Calu3 (cell line): ENCODE data around the gene SMTN. TPM values are rescaled to one million over a fixed set of nuclear protein-coding genes. Genes with fewer than 3 reads are reported as not detected.

Experiments
- BruUV-seq: library from RNA; stranded (reverse); fragments of 400-500 nt; replicated peaks from 2 replicates; lab custom pipeline; 2021; lab: Mats Ljungman, UMichigan
- CTCF ChIA-PET: fragments of 300-600 bp; sonication (Branson Sonifier 250); formaldehyde crosslinking; loops from one replicate; lab custom pipeline; 2022; ENCODE audit warnings: antibody characterized with exemption; lab: Charles Lee
- DNase-seq: peaks from one replicate; pipeline ENCODE4 v3.0.0; 2022
- H3K27ac Mint-ChIP-seq: one replicate; pipeline ENCODE4 v1.8.0; 2022; ENCODE audit warnings: mixed read lengths; ENCODE audit not compliant: unreplicated experiment
- H3K27me3 Mint-ChIP-seq: one replicate; pipeline ENCODE4 v1.8.0; 2022; ENCODE audit warnings: mixed read lengths; ENCODE audit not compliant: unreplicated experiment
- H3K36me3 Mint-ChIP-seq: one replicate; pipeline ENCODE4 v1.8.0; 2022; ENCODE audit warnings: mild to moderate bottlenecking, moderate library complexity, mixed read lengths; ENCODE audit not compliant: insufficient read depth, unreplicated experiment
- H3K4me1 Mint-ChIP-seq: one replicate; pipeline ENCODE4 v1.8.0; 2022; ENCODE audit warnings: mild to moderate bottlenecking, low read depth, mixed read lengths; ENCODE audit not compliant: unreplicated experiment
- H3K4me3 Mint-ChIP-seq: one replicate; pipeline ENCODE4 v1.8.0; 2022; ENCODE audit warnings: mild to moderate bottlenecking, low read depth, moderate library complexity, mixed read lengths; ENCODE audit not compliant: unreplicated experiment
- H3K9me3 Mint-ChIP-seq: one replicate; pipeline ENCODE4 v1.8.0; 2022; ENCODE audit warnings: low read depth, mixed read lengths; ENCODE audit not compliant: unreplicated experiment
- CTCF ChIP-seq: fragments of 200-600 bp; IDR thresholded peaks from one replicate; pipeline ENCODE4 v1.8.0; 2022; ENCODE audit warnings: antibody characterized with exemption; ENCODE audit not compliant: unreplicated experiment
- intact Hi-C: fragments of 100-400 bp; cut with micrococcal nuclease; formaldehyde crosslinking; loops from one replicate; pipeline ENCODE4 v1.10.0; 2022; ENCODE audit not compliant: unreplicated experiment
- total RNA-seq: library from RNA; stranded (reverse); gene quantifications from 2 replicates; pipeline ENCODE4 v1.2.3, GENCODE V29; 2022

The SMTN gene
- total RNA-seq, 1 experiment from 2014 or later = 61.0 TPM

GRCh38 chr22:31148953-31149627 is 68.0 kb downstream of the SMTN start:
- Mint-ChIP-seq H3K4me1 (peaks cover 10% of the 10 kb centered on the region), H3K27me3 (no peaks in the 10 kb centered on the region), H3K27ac (no peak overlapping the region), H3K36me3 (no peaks in the 10 kb centered on the region), H3K9me3 (no peaks in the 10 kb centered on the region), H3K4me3 (no peak overlapping the region)
- peak; percentile 78 for DNase-seq
- no TSS peak for BruUV-seq
- peak; percentile 89 for TF ChIP-seq CTCF
- CTCF ChIA-PET = interaction anchor here (1.4 to 2.1 kb wide), 2 partner anchors 41 to 60 kb away, joined by 3 to 12 read pairs; partner anchors contain the start of gene SELENOM
- intact Hi-C loops = loop anchor here (1.0 to 2.0 kb wide), 3 partner anchors 42 to 386 kb away; partner anchors contain the start of gene SELENOM

GRCh38 chr22:31150615-31151014 is 69.5 kb downstream of the SMTN start:
- Mint-ChIP-seq H3K9me3 (no peaks in the 10 kb centered on the region), H3K4me1 (peaks cover 10% of the 10 kb centered on the region), H3K27me3 (no peaks in the 10 kb centered on the region), H3K27ac (no peak overlapping the region), H3K36me3 (no peaks in the 10 kb centered on the region), H3K4me3 (no peak overlapping the region)
- CTCF ChIA-PET = interaction anchor here (0.6 to 0.8 kb wide), 3 partner anchors 43 to 133 kb away, joined by 3 read pairs; partner anchors contain the start of gene SELENOM
- TF ChIP-seq CTCF = peak; percentile 14
- BruUV-seq = no TSS peak
- peak; percentile 39 for DNase-seq
- intact Hi-C loops = no loop called here

- no peak for TF ChIP-seq CTCF
- BruUV-seq = no TSS peak
- no peaks in the 10 kb centered on the region for H3K9me3 Mint-ChIP-seq
- H3K4me1 Mint-ChIP-seq = peaks cover 10% of the 10 kb centered on the region
- intact Hi-C loops = no loop called here
- H3K36me3 Mint-ChIP-seq = no peaks in the 10 kb centered on the region
- CTCF ChIA-PET = interaction anchor here (0.7 to 0.9 kb wide), 2 partner anchors 43 to 147 kb away, joined by 3 to 12 read pairs; no protein-coding TSS in a partner anchor
- no peak overlapping the region for H3K27ac Mint-ChIP-seq
- H3K4me3 Mint-ChIP-seq = no peak overlapping the region
- no peak for DNase-seq
- H3K27me3 Mint-ChIP-seq = no peaks in the 10 kb centered on the region
These were observed 70.8 kb downstream of the SMTN start for GRCh38 chr22:31151872-31152271.

- no TSS peak for BruUV-seq
- H3K4me3 Mint-ChIP-seq = no peak overlapping the region
- H3K27me3 Mint-ChIP-seq = no peaks in the 10 kb centered on the region
These were observed 72.2 kb downstream of the SMTN start for GRCh38 chr22:31153357-31153756.

More at GRCh38 chr22:31153357-31153756, 72.2 kb downstream of the SMTN start:
- H3K27ac Mint-ChIP-seq = no peak overlapping the region
- H3K4me1 Mint-ChIP-seq = peaks cover 10% of the 10 kb centered on the region
- no peaks in the 10 kb centered on the region for H3K36me3 Mint-ChIP-seq
- DNase-seq = no peak
- no peaks in the 10 kb centered on the region for H3K9me3 Mint-ChIP-seq
- CTCF ChIA-PET = interaction anchor here (0.7 kb wide), 1 partner anchor 32 kb away, joined by 3 read pairs; no protein-coding TSS in a partner anchor
- intact Hi-C loops = no loop called here
- TF ChIP-seq CTCF = no peak

Other genes with a start within 250 kb of the SMTN start
- gene MORC2, start 112.5 kb upstream of the SMTN start, total RNA-seq = 37.0 and 38.8 TPM in 2 replicates
- gene TUG1, start 112.1 kb upstream of the SMTN start, total RNA-seq = 122 and 125 TPM in 2 replicates
- gene SELENOM, start 26.2 kb downstream of the SMTN start, total RNA-seq = 2.5 TPM in 1 of 2 replicates, not detected in the other
- 4.1 and 4.2 TPM in 2 replicates for gene INPP5J, start 41.6 kb downstream of the SMTN start, total RNA-seq
- gene PLA2G3, start 59.2 kb downstream of the SMTN start, total RNA-seq = not detected in 2 replicates
- 19.5 and 20.2 TPM in 2 replicates for gene RNF185, start 78.9 kb downstream of the SMTN start, total RNA-seq
- 59.9 and 60.7 TPM in 2 replicates for gene LIMK2, start 131.0 kb downstream of the SMTN start, total RNA-seq
- 6.2 and 7.5 TPM in 2 replicates for gene PIK3IP1, start 211.2 kb downstream of the SMTN start, total RNA-seq